Spinal cord (tissue), 10 donors: ENCODE measurements around the gene ATP1A3. TPM values are rescaled to one million over a fixed set of nuclear protein-coding genes. Genes with fewer than 3 reads are reported as not detected.
A peak's percentile ranks its signal among the peaks of the same experiment; 100 is the strongest.

ENCODE experiments used
- DNase-seq, 6 donors: peaks; one replicate each; pipeline versions ENCODE4 v3.0.0 to v3.0.0-alpha.2; 2013 to 2015; ENCODE audit warnings: low spot score in 6 of 6, low read depth in 4 of 6
- H3K27ac ChIP-seq: one replicate; pipeline ENCODE4 v1.5.1; 2013; ENCODE audit warnings: low read depth, low read length, control low read depth
- H3K27me3 ChIP-seq: one replicate; pipeline ENCODE4 v1.6.1; 2013; ENCODE audit warnings: low read length; ENCODE audit not compliant: control insufficient read depth, insufficient read depth
- H3K36me3 ChIP-seq: one replicate; pipeline ENCODE4 v1.6.1; 2013; ENCODE audit warnings: low read length; ENCODE audit not compliant: control insufficient read depth, insufficient read depth
- H3K4me1 ChIP-seq: one replicate; pipeline ENCODE4 v1.6.1; 2013; ENCODE audit warnings: low read length; ENCODE audit not compliant: control insufficient read depth, insufficient read depth
- H3K4me3 ChIP-seq: one replicate; pipeline ENCODE4 v1.5.1; 2013; ENCODE audit warnings: low read depth, low read length, control low read depth
- H3K9me3 ChIP-seq: one replicate; pipeline ENCODE4 v1.6.1; 2013; ENCODE audit warnings: low read length; ENCODE audit not compliant: control insufficient read depth, insufficient read depth
- WGBS: methylation state at CpG from one replicate; pipeline ENCODE4 v1.1.5; 2013; ENCODE audit warnings: missing lambda C conversion rate; ENCODE audit not compliant: insufficient coverage; 5-methylcytosine and 5-hydroxymethylcytosine counted together
- polyA plus RNA-seq, 2 donors: library from polyadenylated mRNA; unstranded; fragments of 120-200 nt; gene quantifications; one replicate each; pipeline ENCODE4 v1.2.1, GENCODE V29; 2013; ENCODE audit not compliant: insufficient read length in 2 of 2
- total RNA-seq, 2 donors: library from RNA; depleted of rRNA in 1 of 2; stranded (reverse); fragments of 120-200 nt in 1 of 2; fragments of >200 nt in 1 of 2; gene quantifications; one replicate each; pipeline versions ENCODE4 v1.2.3 to v1.2.4, GENCODE V29; 2013 to 2014
- donor health status: healthy.

The ATP1A3 gene
- total and polyA plus RNA-seq, 4 donors = 85.0 to 704 (median 538) TPM

DNA sequence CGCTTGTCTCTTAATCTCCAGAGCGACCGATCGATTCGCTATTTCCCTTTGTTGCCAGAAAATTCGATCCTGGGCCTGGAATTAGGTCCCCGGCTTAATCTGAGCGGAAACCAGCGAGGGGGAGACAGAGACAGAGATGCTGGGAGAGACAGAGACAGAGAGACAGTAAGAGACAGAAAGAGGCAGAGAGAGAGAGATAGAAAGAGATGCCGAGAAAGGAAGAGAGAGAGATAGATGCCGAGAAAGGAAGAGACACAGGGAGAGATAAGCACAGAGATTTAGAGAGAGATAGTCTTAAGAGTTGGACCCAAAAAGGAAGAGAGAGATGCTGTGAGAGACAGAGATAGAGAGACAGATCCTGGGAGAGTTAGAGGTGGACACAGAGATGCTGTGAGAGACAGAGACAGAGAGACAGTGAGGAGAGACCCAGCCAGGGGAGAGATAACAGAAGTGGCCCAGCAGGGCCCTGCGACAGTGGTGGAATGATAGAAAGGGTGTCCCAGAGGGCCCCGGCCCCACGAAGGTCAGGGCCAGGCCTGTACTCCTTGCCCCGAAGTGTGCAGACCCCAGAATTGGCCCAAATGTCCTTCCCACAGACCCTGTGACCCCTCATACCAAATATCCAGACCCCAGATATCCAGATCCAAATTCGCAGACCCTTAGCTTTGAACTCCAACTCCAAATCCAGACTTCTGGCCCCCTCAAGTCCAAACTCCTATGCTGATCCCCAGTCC, 67.1 kb downstream of the ATP1A3 start:
- Histone ChIP-seq H3K36me3 (no peaks in the 10 kb centered on the region), H3K9me3 (no peaks in the 10 kb centered on the region), H3K27me3 (peaks cover 92% of the 10 kb centered on the region), H3K4me3 (no peak overlapping the region), H3K27ac (no peak overlapping the region), H3K4me1 (peaks cover 15% of the 10 kb centered on the region)
- whole genome bisulfite sequencing = 31% methylated on average over 16 of the region's 16 CpGs
- peak in 1 of 6 donors; percentile 15 for DNase-seq

DNA sequence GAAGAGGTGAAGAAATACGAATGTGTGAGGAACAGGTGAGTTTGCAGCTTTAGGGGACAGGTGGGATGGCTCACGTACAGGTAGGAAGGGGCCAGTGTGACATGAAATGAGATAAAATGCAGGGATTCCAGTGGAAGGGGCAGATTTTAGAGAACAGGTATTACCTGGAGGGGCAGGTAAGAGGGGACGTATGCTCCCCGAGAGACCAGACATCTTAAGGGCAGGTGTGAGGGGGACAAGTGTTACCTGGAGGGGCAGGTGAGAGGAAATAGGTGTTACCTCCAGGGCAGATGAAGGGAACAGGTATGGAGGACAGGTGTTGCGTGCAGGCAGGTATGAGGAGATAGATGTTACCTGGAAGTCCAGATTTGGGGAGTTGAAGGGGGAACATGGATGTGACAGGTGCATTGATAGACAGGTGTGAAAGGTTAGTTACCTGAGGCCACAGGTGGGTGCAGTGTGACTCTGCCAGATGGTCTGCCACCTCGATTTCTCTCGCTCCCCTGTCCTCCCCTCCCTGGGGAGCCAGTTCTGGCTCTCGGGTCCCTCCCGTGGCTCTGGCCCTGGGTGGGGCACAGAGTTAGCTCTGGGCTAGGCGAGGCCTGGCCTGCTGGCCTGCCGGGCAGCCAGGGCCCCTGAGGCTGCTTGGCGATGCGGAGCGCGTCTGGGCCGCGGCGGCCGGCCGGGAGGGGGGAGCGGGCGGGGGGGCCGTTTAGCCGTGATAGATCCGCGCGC, 67.8 kb downstream of the ATP1A3 start:
- H3K4me3 ChIP-seq = no peak overlapping the region
- no peaks in the 10 kb centered on the region for H3K36me3 ChIP-seq
- H3K4me1 ChIP-seq = peaks cover 15% of the 10 kb centered on the region
- no peak for DNase-seq
- H3K9me3 ChIP-seq = no peaks in the 10 kb centered on the region
- H3K27me3 ChIP-seq = peaks cover 92% of the 10 kb centered on the region
- H3K27ac ChIP-seq = no peak overlapping the region
- WGBS = 11% methylated on average over 26 of the region's 27 CpGs

DNA sequence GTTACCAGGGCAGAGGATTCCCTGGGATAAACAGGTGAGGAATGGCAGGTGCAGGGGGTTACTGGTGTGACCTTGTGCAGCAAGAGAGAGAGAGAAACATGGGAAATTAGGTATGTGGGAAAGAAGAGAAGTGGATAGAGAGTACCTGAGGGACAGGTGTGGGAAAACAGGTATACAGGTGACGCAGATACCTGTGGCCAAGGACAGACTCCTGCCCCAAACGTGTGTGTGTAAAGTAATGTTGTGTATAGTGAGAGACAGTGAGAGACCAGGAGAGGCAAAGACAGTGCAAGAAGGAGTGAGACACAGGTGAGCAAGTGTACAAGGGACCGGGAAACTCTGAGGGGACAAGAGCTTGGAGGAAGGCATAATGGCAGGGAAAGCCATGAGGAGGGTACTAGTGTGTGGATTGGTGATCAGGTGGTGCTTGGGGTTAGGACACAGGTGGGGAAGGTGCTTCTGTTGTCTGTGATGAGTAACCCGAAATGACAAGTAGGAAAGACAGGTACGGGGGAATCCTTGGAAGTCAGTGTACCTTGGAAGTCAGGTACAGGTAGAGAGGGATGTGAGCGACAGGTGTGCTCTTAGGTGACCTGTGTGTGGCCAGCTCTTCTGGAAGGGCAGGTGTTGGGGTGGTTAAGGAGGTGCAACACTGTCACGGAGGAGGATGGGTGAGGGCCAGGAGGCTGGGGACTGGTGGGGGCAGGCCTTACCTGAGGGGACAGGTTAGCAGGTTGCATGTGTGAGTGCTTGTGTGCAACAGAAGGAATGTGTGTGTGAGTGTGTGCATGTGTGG, 68.6 kb downstream of the ATP1A3 start:
- WGBS = 52% methylated on average over 7 of the region's 7 CpGs
- H3K4me3 ChIP-seq = no peak overlapping the region
- no peaks in the 10 kb centered on the region for H3K36me3 ChIP-seq
- peaks cover 92% of the 10 kb centered on the region for H3K27me3 ChIP-seq
- no peak for DNase-seq
- peaks cover 21% of the 10 kb centered on the region for H3K4me1 ChIP-seq
- H3K9me3 ChIP-seq = no peaks in the 10 kb centered on the region
- H3K27ac ChIP-seq = no peak overlapping the region

DNA sequence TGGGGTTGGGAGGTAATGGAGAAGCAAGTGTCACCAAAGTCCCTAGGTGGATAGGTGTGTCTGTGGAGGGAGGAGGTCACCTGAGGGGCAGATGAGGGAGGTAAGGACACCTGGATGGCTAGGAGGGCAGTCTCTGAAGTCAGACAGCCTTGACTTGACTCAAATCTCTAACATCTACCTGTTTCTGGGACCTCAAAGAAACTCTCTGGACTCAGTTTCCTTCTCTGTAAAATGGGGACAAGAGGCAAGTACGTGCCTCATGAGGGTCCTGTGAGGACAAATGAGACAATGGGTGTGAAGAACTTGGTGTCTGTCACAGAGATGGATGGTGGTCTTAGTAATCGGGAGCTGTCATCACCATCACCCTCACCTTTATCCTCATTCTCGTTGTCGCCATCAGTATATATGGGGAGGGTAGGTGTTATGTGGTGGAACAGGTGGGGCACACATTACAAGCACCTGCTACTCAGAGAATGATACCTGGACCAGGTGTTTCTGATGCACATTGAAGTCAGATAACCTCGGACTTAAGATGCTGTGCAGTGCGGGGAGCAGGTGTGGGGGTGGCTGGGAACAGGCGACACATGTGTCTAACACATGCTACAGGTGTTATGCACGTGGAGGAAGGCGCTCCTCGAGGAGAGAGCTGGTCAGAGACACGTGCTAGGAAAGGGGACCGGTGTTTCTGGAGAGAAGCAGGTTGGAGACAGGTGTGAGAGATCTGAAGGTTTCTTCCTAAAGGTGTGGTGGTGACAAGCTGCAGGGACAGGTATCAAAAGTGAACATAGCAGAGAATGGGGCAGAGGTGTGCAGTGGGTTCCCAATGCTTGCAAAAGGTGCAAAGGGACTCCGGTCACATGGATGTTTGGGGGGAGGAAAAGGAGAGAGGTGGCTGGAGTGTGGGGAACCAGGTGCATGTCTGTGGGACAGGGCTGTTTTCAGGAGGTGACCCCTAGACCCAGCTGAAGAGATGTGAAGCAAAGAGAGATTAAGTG, 69.6 kb downstream of the ATP1A3 start:
- H3K36me3 ChIP-seq = no peaks in the 10 kb centered on the region
- H3K9me3 ChIP-seq = no peaks in the 10 kb centered on the region
- peaks cover 89% of the 10 kb centered on the region for H3K27me3 ChIP-seq
- H3K4me3 ChIP-seq = no peak overlapping the region
- no peak for DNase-seq
- 53% methylated on average over 9 of the region's 13 CpGs for WGBS
- H3K27ac ChIP-seq = no peak overlapping the region
- H3K4me1 ChIP-seq = peaks cover 21% of the 10 kb centered on the region

DNA sequence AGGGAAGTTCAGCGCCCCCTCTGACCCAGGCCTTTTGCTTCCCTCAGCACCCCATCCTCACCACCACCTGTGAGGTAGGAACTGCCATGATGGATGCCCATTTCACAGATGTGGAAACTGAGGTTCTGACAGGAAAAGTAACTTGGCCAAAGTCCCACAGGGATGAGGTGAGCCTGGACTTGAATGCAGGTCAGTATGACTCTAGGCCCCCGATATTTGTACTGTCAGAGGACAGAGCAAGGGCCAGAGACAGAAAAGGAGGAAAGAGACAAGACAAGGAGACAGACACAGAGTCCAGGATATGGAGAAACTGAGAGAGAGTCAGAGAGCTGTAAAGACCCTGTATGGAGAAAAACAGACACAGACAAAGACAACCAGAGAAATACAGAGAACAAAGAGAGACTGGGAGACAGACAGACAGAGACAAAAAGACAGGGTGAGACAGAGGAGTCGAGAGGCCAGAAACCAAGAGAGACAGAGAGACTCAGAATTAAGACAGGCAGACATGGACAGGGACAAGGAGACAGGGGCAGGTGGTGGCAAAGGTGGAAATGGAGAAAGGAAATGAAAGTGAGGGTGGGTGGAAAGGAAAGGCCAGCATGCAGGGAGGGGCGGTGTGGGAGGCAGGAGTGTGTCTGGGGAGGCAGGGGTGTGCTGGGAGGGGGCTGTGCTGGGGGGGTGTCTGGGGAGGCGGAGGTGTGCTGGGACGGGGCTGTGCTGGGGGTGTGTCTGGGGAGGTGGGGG, 70.8 kb downstream of the ATP1A3 start:
- Histone ChIP-seq H3K27ac (no peak overlapping the region), H3K9me3 (no peaks in the 10 kb centered on the region), H3K4me1 (peaks cover 13% of the 10 kb centered on the region), H3K27me3 (peaks cover 86% of the 10 kb centered on the region), H3K4me3 (no peak overlapping the region), H3K36me3 (no peaks in the 10 kb centered on the region)
- 38% methylated on average over 3 of the region's 6 CpGs for WGBS
- DNase-seq = no peak

DNA sequence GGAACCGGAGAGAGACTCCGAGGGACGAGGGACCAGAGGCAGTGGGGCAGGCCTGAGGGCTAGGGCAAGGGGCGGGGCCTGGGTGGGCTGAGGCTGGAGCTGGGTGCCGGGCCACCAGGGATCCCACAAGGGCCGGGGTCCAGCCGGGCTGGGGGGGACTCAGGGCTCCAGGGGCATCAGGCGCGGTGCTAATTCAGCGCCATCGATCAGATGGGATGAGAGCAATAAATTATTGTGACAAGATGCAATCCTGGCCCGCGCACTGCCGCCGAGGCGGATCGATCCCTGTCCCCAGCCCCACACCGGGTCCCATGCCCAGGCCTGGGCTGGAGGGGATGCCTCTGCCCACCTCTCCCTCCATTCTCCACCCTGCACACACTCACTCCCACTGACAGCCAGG, 71.4 kb downstream of the ATP1A3 start:
- Histone ChIP-seq H3K4me3 (no peak overlapping the region), H3K36me3 (no peaks in the 10 kb centered on the region), H3K4me1 (peaks cover 8% of the 10 kb centered on the region), H3K27me3 (peaks cover 84% of the 10 kb centered on the region), H3K9me3 (no peaks in the 10 kb centered on the region), H3K27ac (no peak overlapping the region)
- 2% methylated on average over 11 of the region's 18 CpGs for WGBS
- no peak for DNase-seq

DNA sequence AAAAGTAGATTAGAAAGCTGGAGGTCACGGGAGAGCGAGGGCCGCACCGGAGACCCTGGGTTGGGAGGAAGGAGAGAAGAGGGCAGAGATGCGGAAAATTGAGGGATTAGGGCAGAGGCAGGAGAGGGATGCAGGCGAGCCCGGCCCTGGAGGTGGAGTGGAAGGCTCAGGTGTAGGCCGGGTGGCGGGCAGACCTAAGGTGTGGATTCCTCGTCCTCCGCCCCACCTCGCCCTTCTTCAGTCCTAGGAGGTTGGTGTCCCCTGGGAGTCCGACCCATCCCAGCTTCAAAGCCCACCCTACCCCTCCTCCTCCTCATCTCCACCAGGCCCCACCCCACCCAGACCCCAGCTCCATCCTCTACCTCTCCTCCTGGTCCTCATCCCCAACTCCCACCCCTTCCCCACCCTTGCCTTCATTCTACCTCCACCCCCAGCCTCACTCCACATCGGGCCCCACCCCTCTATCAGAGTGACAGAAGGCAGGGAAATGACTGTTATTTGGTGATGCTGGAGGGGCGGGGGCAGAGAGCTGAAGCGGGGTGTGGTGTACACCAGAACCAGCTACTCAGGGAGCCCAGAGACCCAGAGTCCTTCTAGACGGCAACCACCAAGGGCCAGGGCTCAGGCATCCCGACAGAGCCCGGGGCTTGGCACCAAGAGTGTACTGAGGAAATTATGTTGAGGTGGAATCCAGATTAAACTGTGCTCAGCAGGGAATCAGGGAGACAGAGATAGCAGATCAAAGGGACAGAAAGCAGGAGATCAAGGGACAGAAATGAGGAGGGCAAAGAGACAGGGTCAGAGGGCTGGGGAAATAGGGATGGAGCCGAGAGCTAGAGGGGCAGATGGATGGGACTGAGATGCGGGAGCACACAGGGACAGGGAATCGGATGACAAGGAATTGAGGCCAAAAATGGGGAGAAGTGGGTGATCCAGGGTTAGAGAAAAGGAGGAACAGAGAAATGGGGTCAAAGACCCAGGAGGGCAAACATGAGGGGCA, 72.2 kb downstream of the ATP1A3 start:
- no peak overlapping the region for H3K27ac ChIP-seq
- no peak for DNase-seq
- no peak overlapping the region for H3K4me3 ChIP-seq
- H3K27me3 ChIP-seq = peaks cover 84% of the 10 kb centered on the region
- 8% methylated on average over 19 of the region's 22 CpGs for WGBS
- peaks cover 6% of the 10 kb centered on the region for H3K4me1 ChIP-seq
- no peaks in the 10 kb centered on the region for H3K9me3 ChIP-seq
- H3K36me3 ChIP-seq = no peaks in the 10 kb centered on the region
